PC-9 (cell line): ENCODE data around the gene IQCN.

ENCODE experiments used
- CTCF ChIP-seq: fragments of 200-600 bp; sonication (generic); conservative IDR thresholded peaks from 2 replicates; pipeline ENCODE4 v1.6.1; 2017; ENCODE audit warnings: mixed run types, antibody characterized with exemption, mild to moderate bottlenecking, moderate library complexity
- EZH2 ChIP-seq: fragments of 200-600 bp; sonication (generic); IDR thresholded peaks from 2 replicates; pipeline ENCODE4 v1.8.0; 2017; ENCODE audit warnings: antibody characterized with exemption, low read depth

- TF ChIP-seq CTCF (no peak), EZH2 (no peak)
Observed at GRCh38 chr19:18223860-18224524, 50.3 kb downstream of the IQCN start.
